Astrocyte (in vitro differentiated cells and primary cell): ENCODE data around the gene LRRC45. TPM values are rescaled to one million over a fixed set of nuclear protein-coding genes. Genes with fewer than 3 reads are reported as not detected.

Experiments used
- DNase-seq: peaks from one replicate; pipeline ENCODE4 v3.0.0-alpha.2; 2010; ENCODE audit warnings: low read depth
- FAIRE-seq: peaks from 2 replicates; lab custom pipeline; 2011; peaks lifted over from hg19 to GRCh38; lab: Jason Lieb, UNC
- H2AFZ ChIP-seq: 2 replicates; pipeline ENCODE4 v1.6.0; 2012; ENCODE audit warnings: low read depth, low read length, inconsistent platforms
- H3K27ac ChIP-seq: 2 replicates; pipeline ENCODE4 v1.5.1; 2011; ENCODE audit warnings: low read depth, low read length, inconsistent platforms
- H3K27me3 ChIP-seq: 2 replicates; pipeline ENCODE4 v1.6.0; 2011; ENCODE audit warnings: low read length, inconsistent platforms; ENCODE audit not compliant: insufficient read depth
- H3K36me3 ChIP-seq: 2 replicates; pipeline ENCODE4 v1.5.1; 2011; ENCODE audit warnings: low read length, inconsistent platforms; ENCODE audit not compliant: insufficient read depth
- H3K4me1 ChIP-seq: 2 replicates; pipeline ENCODE4 v1.5.1; 2011; ENCODE audit warnings: low read length, inconsistent platforms; ENCODE audit not compliant: insufficient read depth
- H3K4me2 ChIP-seq: 2 replicates; pipeline ENCODE4 v1.6.0; 2012; ENCODE audit warnings: low read length, inconsistent platforms
- H3K4me3 ChIP-seq: 2 replicates; pipeline ENCODE4 v1.5.1; 2011; ENCODE audit warnings: low read depth, mild to moderate bottlenecking, low read length, inconsistent platforms; ENCODE audit not compliant: insufficient read depth
- H3K79me2 ChIP-seq: 2 replicates; pipeline ENCODE4 v1.6.0; 2012; ENCODE audit warnings: mild to moderate bottlenecking, low read length, inconsistent platforms; ENCODE audit not compliant: insufficient read depth
- H3K9ac ChIP-seq: 2 replicates; pipeline ENCODE4 v1.6.0; 2012; ENCODE audit warnings: mild to moderate bottlenecking, low read length, inconsistent platforms
- H3K9me3 ChIP-seq: 2 replicates; pipeline ENCODE4 v1.5.1; 2012; ENCODE audit warnings: low read depth, mild to moderate bottlenecking, low read length, inconsistent platforms; ENCODE audit not compliant: insufficient read depth
- H4K20me1 ChIP-seq: 2 replicates; pipeline ENCODE4 v1.6.0; 2012; ENCODE audit warnings: low read length, inconsistent platforms; ENCODE audit not compliant: insufficient read depth
- H3K27ac Mint-ChIP-seq: one replicate; pipeline ENCODE4 v1.8.0; 2021; ENCODE audit warnings: mild to moderate bottlenecking, mixed read lengths; ENCODE audit not compliant: unreplicated experiment
- H3K27me3 Mint-ChIP-seq: one replicate; pipeline ENCODE4 v1.8.0; 2021; ENCODE audit warnings: low read depth, mixed read lengths; ENCODE audit not compliant: unreplicated experiment
- H3K36me3 Mint-ChIP-seq: one replicate; pipeline ENCODE4 v1.8.0; 2021; ENCODE audit warnings: low read depth, mixed read lengths; ENCODE audit not compliant: unreplicated experiment
- H3K4me1 Mint-ChIP-seq: one replicate; pipeline ENCODE4 v1.8.0; 2021; ENCODE audit warnings: low read depth, mixed read lengths; ENCODE audit not compliant: unreplicated experiment
- H3K4me3 Mint-ChIP-seq: one replicate; pipeline ENCODE4 v1.8.0; 2021; ENCODE audit warnings: mild to moderate bottlenecking, moderate library complexity, mixed read lengths; ENCODE audit not compliant: unreplicated experiment
- H3K9me3 Mint-ChIP-seq: one replicate; pipeline ENCODE4 v1.8.0; 2021; ENCODE audit warnings: mild to moderate bottlenecking, mixed read lengths; ENCODE audit not compliant: unreplicated experiment
- EZH2 ChIP-seq: IDR thresholded peaks from 2 replicates; pipeline ENCODE4 v1.6.1; 2012; ENCODE audit warnings: mild to moderate bottlenecking, low read length, inconsistent platforms; ENCODE audit not compliant: insufficient read depth
- total RNA-seq: library from RNA; stranded (reverse); gene quantifications from 2 replicates; pipeline ENCODE4 v1.2.1, GENCODE V29; 2021
- TF ChIP-seq, protein P1 (sequence below): IDR thresholded peaks from 2 replicates; pipeline ENCODE4 v1.5.1; 2011; ENCODE audit warnings: low read depth, mild to moderate bottlenecking, inconsistent platforms, low read length, moderate library complexity; ENCODE audit not compliant: insufficient read depth

The LRRC45 gene
- total RNA-seq, 1 donor from 2014 or later = 6.6 TPM

- Histone ChIP-seq H2AFZ (no peak overlapping the region), H3K9ac (no peak overlapping the region), H3K36me3 (no peaks in the 10 kb centered on the region), H3K79me2 (no peaks in the 10 kb centered on the region), H3K27ac (no peak overlapping the region), H3K9me3 (no peaks in the 10 kb centered on the region), H3K4me2 (no peak overlapping the region), H4K20me1 (peaks cover 28% of the 10 kb centered on the region), H3K27me3 (no peaks in the 10 kb centered on the region), H3K4me3 (no peak overlapping the region), H3K4me1 (peaks cover 24% of the 10 kb centered on the region)
- Mint-ChIP-seq H3K9me3 (no peaks in the 10 kb centered on the region), H3K27ac (no peak overlapping the region), H3K4me1 (peaks cover 14% of the 10 kb centered on the region), H3K27me3 (no peaks in the 10 kb centered on the region), H3K4me3 (no peak overlapping the region), H3K36me3 (peaks cover 3% of the 10 kb centered on the region)
- no peak for TF ChIP-seq EZH2
- TF ChIP-seq, protein P1, sequence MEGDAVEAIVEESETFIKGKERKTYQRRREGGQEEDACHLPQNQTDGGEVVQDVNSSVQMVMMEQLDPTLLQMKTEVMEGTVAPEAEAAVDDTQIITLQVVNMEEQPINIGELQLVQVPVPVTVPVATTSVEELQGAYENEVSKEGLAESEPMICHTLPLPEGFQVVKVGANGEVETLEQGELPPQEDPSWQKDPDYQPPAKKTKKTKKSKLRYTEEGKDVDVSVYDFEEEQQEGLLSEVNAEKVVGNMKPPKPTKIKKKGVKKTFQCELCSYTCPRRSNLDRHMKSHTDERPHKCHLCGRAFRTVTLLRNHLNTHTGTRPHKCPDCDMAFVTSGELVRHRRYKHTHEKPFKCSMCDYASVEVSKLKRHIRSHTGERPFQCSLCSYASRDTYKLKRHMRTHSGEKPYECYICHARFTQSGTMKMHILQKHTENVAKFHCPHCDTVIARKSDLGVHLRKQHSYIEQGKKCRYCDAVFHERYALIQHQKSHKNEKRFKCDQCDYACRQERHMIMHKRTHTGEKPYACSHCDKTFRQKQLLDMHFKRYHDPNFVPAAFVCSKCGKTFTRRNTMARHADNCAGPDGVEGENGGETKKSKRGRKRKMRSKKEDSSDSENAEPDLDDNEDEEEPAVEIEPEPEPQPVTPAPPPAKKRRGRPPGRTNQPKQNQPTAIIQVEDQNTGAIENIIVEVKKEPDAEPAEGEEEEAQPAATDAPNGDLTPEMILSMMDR = no peak
- DNase-seq = no peak
- no peak for FAIRE-seq
Observed at GRCh38 chr17:81999976-82000802, 22.9 kb upstream of the LRRC45 start.

- Histone ChIP-seq H3K27ac (no peak overlapping the region), H3K4me2 (no peak overlapping the region), H3K79me2 (no peaks in the 10 kb centered on the region), H2AFZ (no peak overlapping the region), H3K9ac (no peak overlapping the region), H3K27me3 (no peaks in the 10 kb centered on the region), H4K20me1 (peaks cover 23% of the 10 kb centered on the region), H3K36me3 (no peaks in the 10 kb centered on the region), H3K9me3 (no peaks in the 10 kb centered on the region), H3K4me3 (no peak overlapping the region), H3K4me1 (peaks cover 27% of the 10 kb centered on the region)
- H3K4me3 Mint-ChIP-seq = no peak overlapping the region
- DNase-seq (no peak), FAIRE-seq (no peak)
- peaks cover 16% of the 10 kb centered on the region for H3K4me1 Mint-ChIP-seq
- no peak for TF ChIP-seq EZH2
- TF ChIP-seq, protein P1 = no peak
- no peaks in the 10 kb centered on the region for H3K27me3 Mint-ChIP-seq
- no peak overlapping the region for H3K27ac Mint-ChIP-seq
- H3K36me3 Mint-ChIP-seq = peaks cover 3% of the 10 kb centered on the region
- H3K9me3 Mint-ChIP-seq = no peaks in the 10 kb centered on the region
Observed at GRCh38 chr17:82000803-82001570, 22.1 kb upstream of the LRRC45 start.
